NCI-H2227 (cell line): ENCODE data around the gene DDIT4L.
"Not testable (repeated sequence)": the region's sequence is repeated elsewhere in the genome, so short reads cannot be mapped to it uniquely, and the experiment has no call there.

Experiments used
- DNase-seq: peaks from one replicate; lab custom pipeline; 2025; ENCODE audit not compliant: unreplicated experiment; lab: John Stamatoyannopoulos, UW

Gene DDIT4L, protein sequence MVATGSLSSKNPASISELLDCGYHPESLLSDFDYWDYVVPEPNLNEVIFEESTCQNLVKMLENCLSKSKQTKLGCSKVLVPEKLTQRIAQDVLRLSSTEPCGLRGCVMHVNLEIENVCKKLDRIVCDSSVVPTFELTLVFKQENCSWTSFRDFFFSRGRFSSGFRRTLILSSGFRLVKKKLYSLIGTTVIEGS

GRCh38 chr4:100189820-100190642 lies at the start of gene DDIT4L:
Gene DDIT4L, minus strand, starts transcription at chr4:100190468. Its CDS starts 485 bp downstream, at chr4:100189983.
- DNase-seq: no peak

DNA sequence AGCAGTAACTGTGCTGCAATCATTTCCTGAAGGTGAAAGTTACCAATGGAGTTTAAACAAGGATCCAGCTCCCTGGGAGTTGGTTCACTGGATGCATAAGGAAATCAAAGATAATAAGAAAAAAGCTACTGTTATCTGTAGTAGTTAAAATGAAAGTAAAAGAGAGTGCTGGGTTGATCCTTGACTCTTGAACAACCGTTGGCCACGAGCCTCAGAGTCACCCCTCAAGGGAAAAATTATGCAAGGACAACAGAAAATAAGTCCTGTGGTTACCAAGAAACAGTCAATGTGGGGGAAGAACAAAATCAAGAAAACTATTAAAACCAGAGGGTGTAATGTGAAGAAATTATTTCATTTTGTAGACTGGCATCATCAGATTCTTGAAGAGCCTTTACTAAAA lies 49.7 kb upstream of the DDIT4L start:
- no peak for DNase-seq

DNA sequence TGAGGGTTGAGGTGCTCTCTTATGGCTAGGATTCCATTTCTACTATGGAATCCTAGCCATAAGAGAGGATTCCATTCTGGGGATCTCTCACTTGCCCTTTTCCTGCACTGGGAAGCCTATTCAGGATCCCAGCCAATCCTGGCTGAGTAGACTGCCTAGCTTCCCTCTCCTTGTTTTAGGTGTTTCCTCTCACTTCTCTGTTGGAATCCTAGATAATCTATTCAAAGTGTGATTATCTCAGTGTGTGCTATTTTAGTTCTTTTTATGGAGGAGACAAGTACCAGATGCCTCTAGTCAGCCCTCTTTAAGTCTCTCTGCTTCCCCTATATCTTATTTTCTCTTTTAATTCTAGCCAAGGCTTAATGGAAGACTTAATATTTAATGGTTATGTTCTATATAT lies 34.5 kb upstream of the DDIT4L start:
- no peak for DNase-seq

DNA sequence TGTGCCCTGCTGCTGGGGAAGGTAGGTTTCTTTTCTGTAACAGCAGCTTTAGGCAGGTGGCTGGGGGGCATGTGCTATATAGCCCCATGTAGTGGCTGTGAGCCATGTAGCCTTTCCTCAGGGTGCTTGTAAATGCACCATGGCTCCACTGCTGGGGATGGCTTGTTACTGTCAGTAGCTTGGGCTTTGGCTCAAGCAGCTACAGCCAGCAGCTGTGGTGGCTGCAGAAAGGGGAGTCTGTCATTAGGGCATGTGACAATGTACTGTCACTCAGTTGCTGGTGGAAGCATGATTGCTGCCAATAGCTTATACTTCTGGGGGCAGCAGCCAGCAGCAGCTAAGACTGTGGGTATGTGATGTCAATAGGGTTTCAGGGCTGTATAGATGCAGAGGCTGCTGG lies 33.9 kb upstream of the DDIT4L start:
- DNase-seq: no peak

DNA sequence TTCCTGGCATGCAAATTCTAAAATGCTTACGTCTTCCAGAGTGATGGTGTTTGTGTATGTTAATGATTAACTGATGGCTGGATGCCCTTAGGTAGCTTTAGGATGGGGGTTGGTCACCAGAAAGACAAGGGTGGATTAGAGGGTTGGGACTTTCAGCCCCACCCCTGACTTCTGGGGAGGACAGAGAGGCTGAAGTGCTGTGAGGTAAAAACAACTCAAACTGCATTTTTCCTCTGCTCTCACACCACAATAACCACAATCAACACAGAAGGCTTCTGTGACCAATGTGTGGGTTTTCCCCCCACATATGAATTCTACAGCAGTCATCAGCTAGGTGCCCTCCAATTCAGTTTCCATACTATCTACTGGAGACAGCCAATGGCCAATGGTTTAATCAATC lies 18.7 kb upstream of the DDIT4L start:
- no peak for DNase-seq

DNA sequence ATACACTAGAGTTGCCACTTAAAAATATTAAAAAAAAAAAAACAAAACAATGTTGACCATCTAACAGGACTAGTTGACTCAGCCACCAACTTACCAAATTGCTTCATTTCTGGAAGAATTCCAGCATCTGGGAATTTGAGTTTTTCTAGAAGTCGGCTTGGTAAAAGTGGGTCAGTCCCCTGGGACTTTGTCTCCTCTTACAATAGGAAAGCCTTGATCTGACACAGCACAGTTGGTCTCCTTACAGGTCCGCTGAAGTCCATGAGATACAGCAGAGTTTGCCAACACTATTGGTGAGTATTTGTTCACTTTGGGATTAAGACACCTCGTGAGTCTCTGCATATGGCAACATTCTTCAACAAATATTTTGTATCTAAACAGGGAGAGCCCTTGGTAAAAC lies 18.2 kb upstream of the DDIT4L start:
- DNase-seq: no peak

- DNase-seq: no peak
Observed at GRCh38 chr4:100206850-100207249, 16.6 kb upstream of the DDIT4L start.

DNA sequence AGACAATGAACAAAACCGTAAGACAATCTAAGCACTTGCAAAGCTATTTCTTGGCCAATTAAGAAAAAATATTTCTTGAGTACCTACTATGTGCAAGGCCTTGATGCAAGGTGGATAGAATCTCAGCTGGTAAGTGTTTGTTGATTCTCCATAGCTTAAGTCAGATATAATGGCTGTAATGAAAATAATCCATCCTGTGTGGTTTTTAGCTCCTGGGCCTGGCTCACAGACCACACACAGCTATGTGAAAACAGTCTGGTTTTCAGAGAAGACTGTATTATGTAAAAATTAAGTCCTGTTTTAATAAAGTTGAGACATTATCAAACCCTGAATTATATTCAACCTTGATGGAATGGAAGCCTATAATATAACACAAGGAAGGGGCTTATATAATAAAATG lies 7.8 kb upstream of the DDIT4L start:
- DNase-seq: no peak

- not testable (repeated sequence) for DNase-seq
Observed at GRCh38 chr4:100196388-100197071, 6.3 kb upstream of the DDIT4L start.

- no peak for DNase-seq
Observed at GRCh38 chr4:100190643-100191600, 654 bp upstream of the DDIT4L start.

- no peak for DNase-seq
Observed at GRCh38 chr4:100188829-100189228, 1.4 kb downstream of the DDIT4L start.

- DNase-seq: no peak
Observed at GRCh38 chr4:100187781-100188180, 2.5 kb downstream of the DDIT4L start.

GRCh38 chr4:100184787-100185186 lies 5.5 kb downstream of the DDIT4L start:
- DNase-seq: no peak

DNA sequence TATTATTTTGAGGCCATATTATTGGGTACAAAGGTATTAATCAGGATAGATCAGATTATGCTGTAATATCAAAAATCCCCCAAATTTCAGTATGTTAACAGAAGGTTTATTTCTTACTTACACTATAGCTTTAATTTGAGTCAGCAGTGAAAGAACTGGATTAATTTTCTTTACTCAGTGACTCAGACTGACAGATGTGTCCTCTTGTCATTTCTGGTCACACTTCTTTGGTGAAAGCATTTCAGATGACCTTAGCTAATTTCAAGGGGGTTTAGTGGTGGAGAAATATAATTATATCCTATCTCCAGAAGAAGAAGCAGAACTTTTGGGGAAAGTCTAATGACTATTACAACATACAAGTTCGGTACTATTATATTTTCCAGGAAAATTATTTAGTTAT lies 12.4 kb downstream of the DDIT4L start:
- DNase-seq: no peak

DNA sequence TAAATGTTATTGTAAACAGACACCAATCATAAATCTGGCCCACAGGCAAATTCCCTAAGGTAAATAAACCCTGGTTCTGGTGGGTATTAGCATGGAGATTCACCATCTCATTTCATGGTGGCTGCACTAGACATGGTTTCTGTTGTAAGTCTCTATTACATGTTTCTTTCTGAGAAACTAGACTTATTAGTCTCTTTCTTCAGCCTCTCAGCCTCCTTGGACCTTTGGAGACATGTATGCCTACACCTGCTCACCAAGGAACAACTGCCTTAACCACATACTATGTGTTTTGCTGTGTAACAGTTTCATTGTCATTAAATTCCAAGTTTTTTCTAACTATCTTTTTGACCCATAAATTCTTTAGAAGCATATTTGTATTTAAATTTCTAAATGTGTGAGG lies 13.1 kb downstream of the DDIT4L start:
- no peak for DNase-seq

- DNase-seq: no peak
Observed at GRCh38 chr4:100175858-100176257, 14.4 kb downstream of the DDIT4L start.

DNA sequence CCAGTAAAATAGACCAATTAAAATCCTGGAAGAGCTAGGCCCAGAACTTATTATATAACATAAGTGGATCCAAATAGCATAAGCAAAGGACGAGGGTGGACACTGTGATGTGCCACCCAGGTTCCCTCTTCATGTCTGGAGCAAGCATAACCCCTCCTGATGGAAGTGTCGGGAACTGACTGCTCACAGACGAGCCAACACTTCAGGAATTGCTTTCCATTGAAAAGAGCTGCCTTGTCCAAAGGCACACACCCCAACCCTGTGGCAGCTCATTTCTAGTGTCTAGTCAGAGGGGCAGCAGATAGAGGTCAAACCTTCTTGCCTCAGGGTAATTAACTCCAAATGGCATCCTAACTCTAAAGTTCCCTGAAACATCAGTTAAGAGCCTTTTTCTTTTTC lies 15.3 kb downstream of the DDIT4L start:
- DNase-seq: no peak

DNA sequence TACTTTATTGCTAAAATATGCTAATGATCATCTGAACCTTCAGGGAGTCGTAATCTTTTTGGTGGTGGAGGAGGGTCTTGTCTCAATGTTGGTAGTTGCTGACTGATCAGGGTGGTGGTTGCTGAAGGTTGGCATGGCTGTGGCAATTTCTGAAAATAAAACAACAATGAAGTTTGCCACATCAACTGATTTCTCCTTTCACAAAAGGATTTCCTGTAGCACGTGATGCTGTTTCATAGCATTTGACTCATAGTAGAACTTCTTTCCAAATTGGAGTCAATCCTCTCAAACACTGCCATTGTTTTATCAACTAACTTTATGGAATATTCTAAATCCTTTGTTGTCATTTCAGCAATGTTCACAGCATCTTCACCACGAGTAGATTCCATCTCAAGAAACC lies 19.3 kb downstream of the DDIT4L start:
- no peak for DNase-seq

DNA sequence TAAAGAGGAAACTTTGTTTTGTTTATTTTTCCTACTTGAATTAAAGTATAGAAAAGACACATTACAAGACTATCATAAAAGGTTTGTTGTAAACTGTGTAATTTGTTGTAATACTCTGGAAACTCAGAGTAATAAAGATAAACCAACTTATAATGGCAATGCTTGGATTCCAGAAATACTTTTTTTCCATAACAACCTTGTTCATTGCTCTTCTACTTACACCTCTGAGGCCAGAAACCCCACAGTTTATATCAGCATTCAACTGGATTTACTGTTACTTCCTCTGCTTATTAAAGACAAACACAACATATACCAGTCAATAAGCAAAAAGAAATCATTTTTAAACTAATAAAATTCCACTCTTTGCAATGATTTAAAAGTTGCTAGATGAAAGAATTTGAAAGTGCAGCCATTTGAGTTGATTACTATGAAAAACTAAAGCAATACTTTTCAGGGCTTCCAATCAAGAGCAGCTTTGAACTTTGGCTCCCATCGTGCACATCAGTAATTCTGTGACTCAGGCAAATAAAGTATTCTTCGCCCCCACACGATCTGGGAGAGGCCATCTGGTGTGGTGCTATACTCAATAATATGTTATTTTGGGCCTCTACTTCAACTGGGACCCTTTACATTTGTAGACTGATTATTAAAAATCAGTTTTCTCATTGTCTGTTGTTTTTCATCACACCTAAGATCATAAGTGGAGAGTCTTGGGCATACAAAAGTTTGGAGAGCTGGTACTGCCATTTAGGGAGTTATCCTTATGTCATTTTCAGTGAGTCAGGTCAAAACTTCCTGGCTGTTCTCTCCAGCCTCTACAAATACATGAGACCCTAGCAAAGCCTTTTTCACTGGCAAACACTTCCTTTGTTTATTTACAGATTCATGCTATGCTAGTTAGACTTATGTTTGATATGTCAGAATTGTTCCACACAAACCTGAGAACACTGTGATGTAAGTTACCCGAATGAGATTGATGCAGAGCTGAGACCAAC lies 20.5 kb downstream of the DDIT4L start:
- no peak for DNase-seq

DNA sequence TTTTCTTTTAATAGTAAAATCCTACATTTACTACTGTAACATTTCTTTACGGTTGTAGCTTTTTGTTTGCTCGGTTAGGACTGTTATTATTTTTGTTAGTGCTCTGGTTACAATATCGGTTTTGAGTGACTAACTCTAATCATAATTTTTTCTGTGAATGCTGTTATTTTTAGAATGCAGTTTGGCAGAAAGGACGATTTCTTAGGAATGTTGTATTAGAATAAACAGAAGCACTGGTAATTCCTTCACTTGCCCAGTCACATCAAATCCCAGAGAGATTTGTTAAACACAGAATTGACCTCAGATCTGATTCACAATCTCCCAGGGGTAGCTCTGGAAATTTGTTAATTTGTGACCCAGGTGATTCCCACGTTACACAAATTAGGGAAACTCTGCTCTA lies 21.7 kb downstream of the DDIT4L start:
- no peak for DNase-seq
